ENCODE measurements around the gene ACTR1A.

The ACTR1A gene

DNA sequence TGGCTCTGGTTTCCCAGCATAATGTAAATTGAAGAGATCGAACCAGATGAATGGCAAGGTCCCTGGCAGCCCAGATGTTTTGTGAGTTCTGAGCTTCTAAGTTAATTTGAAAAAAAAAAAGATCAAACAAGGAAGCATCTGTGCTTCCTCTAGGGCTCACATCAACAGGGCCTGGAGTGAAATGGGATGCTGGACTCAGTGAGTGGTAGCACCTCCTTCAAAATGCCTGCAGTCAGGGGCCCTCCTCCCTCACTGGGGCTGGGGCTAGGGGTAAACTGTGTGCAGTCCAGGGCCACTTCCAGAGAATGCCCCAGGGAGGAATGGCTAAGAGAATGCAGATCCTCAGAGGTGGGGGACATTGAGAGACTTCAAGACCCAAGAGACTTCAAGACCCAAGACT, 64.1 kb downstream of the ACTR1A start:
- H3K27ac ChIP-seq (ENCODE audit: low read length): no peak overlapping the region
- H3F3A ChIP-seq (ENCODE audit: insufficient read depth, low read length): peaks cover 5% of the 10 kb centered on the region; the same call in 1 of the 2 replicates
- no peaks in the 10 kb centered on the region for H3K36me3 ChIP-seq (replicated peaks; ENCODE audit: insufficient read depth, low read length)
- H3K4me2 ChIP-seq (ENCODE audit: low read depth, low read length): no peak overlapping the region
- no peaks in the 10 kb centered on the region for H3K79me2 ChIP-seq (ENCODE audit: low read length)
- H3K4me1 ChIP-seq (ENCODE audit: low read length): peaks cover 6% of the 10 kb centered on the region; the same call in 1 of the 2 replicates
- H4K20me1 ChIP-seq (ENCODE audit: insufficient read depth, low read length): no peaks in the 10 kb centered on the region
- no peak overlapping the region for H3K4me3 ChIP-seq (ENCODE audit: low read length)
- DNase-seq: no peak
- H3K9ac ChIP-seq (ENCODE audit: low read length): no peak overlapping the region
- TF ChIP-seq, protein P1, sequence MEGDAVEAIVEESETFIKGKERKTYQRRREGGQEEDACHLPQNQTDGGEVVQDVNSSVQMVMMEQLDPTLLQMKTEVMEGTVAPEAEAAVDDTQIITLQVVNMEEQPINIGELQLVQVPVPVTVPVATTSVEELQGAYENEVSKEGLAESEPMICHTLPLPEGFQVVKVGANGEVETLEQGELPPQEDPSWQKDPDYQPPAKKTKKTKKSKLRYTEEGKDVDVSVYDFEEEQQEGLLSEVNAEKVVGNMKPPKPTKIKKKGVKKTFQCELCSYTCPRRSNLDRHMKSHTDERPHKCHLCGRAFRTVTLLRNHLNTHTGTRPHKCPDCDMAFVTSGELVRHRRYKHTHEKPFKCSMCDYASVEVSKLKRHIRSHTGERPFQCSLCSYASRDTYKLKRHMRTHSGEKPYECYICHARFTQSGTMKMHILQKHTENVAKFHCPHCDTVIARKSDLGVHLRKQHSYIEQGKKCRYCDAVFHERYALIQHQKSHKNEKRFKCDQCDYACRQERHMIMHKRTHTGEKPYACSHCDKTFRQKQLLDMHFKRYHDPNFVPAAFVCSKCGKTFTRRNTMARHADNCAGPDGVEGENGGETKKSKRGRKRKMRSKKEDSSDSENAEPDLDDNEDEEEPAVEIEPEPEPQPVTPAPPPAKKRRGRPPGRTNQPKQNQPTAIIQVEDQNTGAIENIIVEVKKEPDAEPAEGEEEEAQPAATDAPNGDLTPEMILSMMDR (IDR thresholded peaks at IDR 0.05; ENCODE audit: low read length): no peak
- no peak for TF ChIP-seq EZH2 (optimal IDR thresholded peaks at IDR 0.05; ENCODE audit: low read depth, low read length)
- H3K9me2 ChIP-seq (replicated peaks; ENCODE audit: insufficient read depth, low read length): no peaks in the 10 kb centered on the region
- H2AFZ ChIP-seq (ENCODE audit: low read length): no peak overlapping the region
- no peaks in the 10 kb centered on the region for H3K9me3 ChIP-seq (replicated peaks; ENCODE audit: insufficient read depth, low read length)
- peaks cover 19% of the 10 kb centered on the region for H3K27me3 ChIP-seq (replicated peaks; ENCODE audit: insufficient read depth, low read length)

GRCh38 chr10:102437515-102437914, 65.0 kb downstream of the ACTR1A start:
- H3K4me3 ChIP-seq (ENCODE audit: low read length): no peak overlapping the region
- TF ChIP-seq EZH2phosphoT487 (IDR thresholded peaks at IDR 0.05; ENCODE audit: low read length) (no peak), EZH2 (optimal IDR thresholded peaks at IDR 0.05; ENCODE audit: low read depth, low read length) (no peak)
- TF ChIP-seq, protein P1 (IDR thresholded peaks at IDR 0.05; ENCODE audit: low read length): no peak

DNA sequence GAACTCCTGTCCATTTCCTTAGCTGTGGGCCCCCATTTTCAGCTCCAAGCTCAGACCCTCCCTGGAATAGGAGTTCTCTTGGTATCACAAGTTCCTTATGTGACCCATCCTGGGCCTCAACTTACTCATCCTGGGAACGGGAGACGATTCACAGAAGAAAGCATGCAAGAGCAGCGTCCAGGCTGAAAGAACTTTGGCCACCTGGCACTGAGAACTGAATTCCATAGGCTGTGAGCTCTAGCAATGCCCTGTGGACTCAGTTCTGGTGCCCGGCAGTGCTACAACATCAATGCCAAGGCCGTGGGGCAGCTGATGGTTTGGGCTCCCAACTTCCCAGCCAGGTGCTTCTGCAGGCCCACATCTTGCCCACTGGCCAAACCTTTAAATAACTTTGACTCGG, 66.2 kb downstream of the ACTR1A start:
- Histone ChIP-seq H3K79me2 (ENCODE audit: low read length) (peaks cover 11% of the 10 kb centered on the region), H3F3A (ENCODE audit: insufficient read depth, low read length) (peaks cover 10% of the 10 kb centered on the region; the same call in 1 of the 2 replicates), H3K9ac (ENCODE audit: low read length) (no peak overlapping the region), H4K20me1 (ENCODE audit: insufficient read depth, low read length) (no peaks in the 10 kb centered on the region), H3K4me3 (ENCODE audit: low read length) (no peak overlapping the region), H3K4me2 (ENCODE audit: low read depth, low read length) (no peak overlapping the region; the same call in 1 of the 2 replicates), H3K27ac (ENCODE audit: low read length) (no peak overlapping the region), H2AFZ (ENCODE audit: low read length) (no peak overlapping the region), H3K9me2 (replicated peaks; ENCODE audit: insufficient read depth, low read length) (no peaks in the 10 kb centered on the region), H3K36me3 (replicated peaks; ENCODE audit: insufficient read depth, low read length) (no peaks in the 10 kb centered on the region), H3K27me3 (replicated peaks; ENCODE audit: insufficient read depth, low read length) (peaks cover 19% of the 10 kb centered on the region), H3K9me3 (replicated peaks; ENCODE audit: insufficient read depth, low read length) (no peaks in the 10 kb centered on the region), H3K4me1 (ENCODE audit: low read length) (peaks cover 11% of the 10 kb centered on the region; the same call in 1 of the 2 replicates)
- TF ChIP-seq, protein P1 (IDR thresholded peaks at IDR 0.05; ENCODE audit: low read length): no peak
- no peak for TF ChIP-seq EZH2 (optimal IDR thresholded peaks at IDR 0.05; ENCODE audit: low read depth, low read length)
- no peak for TF ChIP-seq EZH2phosphoT487 (IDR thresholded peaks at IDR 0.05; ENCODE audit: low read length)
- no peak for DNase-seq

More at GRCh38 chr10:102437515-102437914, 65.0 kb downstream of the ACTR1A start:
- H3K27ac ChIP-seq (ENCODE audit: low read length): no peak overlapping the region
- no peaks in the 10 kb centered on the region for H3K79me2 ChIP-seq (ENCODE audit: low read length)
- H3K9me2 ChIP-seq (replicated peaks; ENCODE audit: insufficient read depth, low read length): no peaks in the 10 kb centered on the region
- H3F3A ChIP-seq (ENCODE audit: insufficient read depth, low read length): peaks cover 5% of the 10 kb centered on the region; the same call in 1 of the 2 replicates
- no peaks in the 10 kb centered on the region for H3K36me3 ChIP-seq (replicated peaks; ENCODE audit: insufficient read depth, low read length)
- H3K4me1 ChIP-seq (ENCODE audit: low read length): peaks cover 6% of the 10 kb centered on the region; the same call in 1 of the 2 replicates
- no peaks in the 10 kb centered on the region for H4K20me1 ChIP-seq (ENCODE audit: insufficient read depth, low read length)
- no peaks in the 10 kb centered on the region for H3K9me3 ChIP-seq (replicated peaks; ENCODE audit: insufficient read depth, low read length)
- H3K9ac ChIP-seq (ENCODE audit: low read length): no peak overlapping the region
- H2AFZ ChIP-seq (ENCODE audit: low read length): no peak overlapping the region
- no peak for DNase-seq
- no peak overlapping the region for H3K4me2 ChIP-seq (ENCODE audit: low read depth, low read length)
- H3K27me3 ChIP-seq (replicated peaks; ENCODE audit: insufficient read depth, low read length): peaks cover 19% of the 10 kb centered on the region

Measured in MM.1S (cell line).